ENCODE measurements around the gene ARID5A.

ARID5A gene

GRCh38 chr2:96558061-96558460 is 21.5 kb downstream of the ARID5A start:
- TF ChIP-seq LEF1 (IDR thresholded peaks at IDR 0.05; ENCODE audit: borderline replicate concordance): no peak
- no peak for TF ChIP-seq ELF4 (IDR thresholded peaks at IDR 0.05)
- TF ChIP-seq FOXK2 (IDR thresholded peaks at IDR 0.05): no peak
- no peak for TF ChIP-seq SP1 (IDR thresholded peaks at IDR 0.05)
- no peak for TF ChIP-seq SUZ12 (IDR thresholded peaks at IDR 0.05)
- TF ChIP-seq, protein P1, sequence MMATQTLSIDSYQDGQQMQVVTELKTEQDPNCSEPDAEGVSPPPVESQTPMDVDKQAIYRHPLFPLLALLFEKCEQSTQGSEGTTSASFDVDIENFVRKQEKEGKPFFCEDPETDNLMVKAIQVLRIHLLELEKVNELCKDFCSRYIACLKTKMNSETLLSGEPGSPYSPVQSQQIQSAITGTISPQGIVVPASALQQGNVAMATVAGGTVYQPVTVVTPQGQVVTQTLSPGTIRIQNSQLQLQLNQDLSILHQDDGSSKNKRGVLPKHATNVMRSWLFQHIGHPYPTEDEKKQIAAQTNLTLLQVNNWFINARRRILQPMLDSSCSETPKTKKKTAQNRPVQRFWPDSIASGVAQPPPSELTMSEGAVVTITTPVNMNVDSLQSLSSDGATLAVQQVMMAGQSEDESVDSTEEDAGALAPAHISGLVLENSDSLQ (IDR thresholded peaks at IDR 0.05): no peak
- no peak for TF ChIP-seq ZNF384 (IDR thresholded peaks at IDR 0.05)
- TF ChIP-seq NFRKB (IDR thresholded peaks at IDR 0.05): no peak
- TF ChIP-seq CTBP1 (IDR thresholded peaks at IDR 0.05; ENCODE audit: borderline replicate concordance): no peak
- no peak for TF ChIP-seq HDGF (IDR thresholded peaks at IDR 0.05; ENCODE audit: borderline replicate concordance)
- no peak for TF ChIP-seq L3MBTL2 (conservative IDR thresholded peaks at IDR 0.05)
- no peak for TF ChIP-seq TARDBP (IDR thresholded peaks at IDR 0.05)
- no peak for TF ChIP-seq FOXA1 (IDR thresholded peaks at IDR 0.05)
- TF ChIP-seq ARNT (IDR thresholded peaks at IDR 0.05): no peak
- TF ChIP-seq FOXM1 (IDR thresholded peaks at IDR 0.05; ENCODE audit: borderline replicate concordance): no peak
- no peak for TF ChIP-seq BHLHE40 (IDR thresholded peaks at IDR 0.05; ENCODE audit: borderline replicate concordance)
- ChIA-PET CTCF (interaction anchor here (0.8 to 1.4 kb wide), 2 partner anchors 11 to 49 kb away, joined by 3 read pairs; no protein-coding TSS in a partner anchor), POLR2A (no interaction called here)
- no peak for DNase-seq (ENCODE audit: extremely low spot score)

GRCh38 chr2:96558485-96558884 is 21.9 kb downstream of the ARID5A start:
- POLR2A ChIA-PET: no interaction called here
- no peak for TF ChIP-seq HDGF (IDR thresholded peaks at IDR 0.05; ENCODE audit: borderline replicate concordance)
- no peak for TF ChIP-seq ZNF384 (IDR thresholded peaks at IDR 0.05)
- no peak for TF ChIP-seq BHLHE40 (IDR thresholded peaks at IDR 0.05; ENCODE audit: borderline replicate concordance)
- no peak for TF ChIP-seq SUZ12 (IDR thresholded peaks at IDR 0.05)
- no peak for TF ChIP-seq FOXM1 (IDR thresholded peaks at IDR 0.05; ENCODE audit: borderline replicate concordance)
- no peak for TF ChIP-seq NFRKB (IDR thresholded peaks at IDR 0.05)
- no peak for TF ChIP-seq FOXA1 (IDR thresholded peaks at IDR 0.05)
- TF ChIP-seq, protein P1 (IDR thresholded peaks at IDR 0.05): no peak
- TF ChIP-seq L3MBTL2 (conservative IDR thresholded peaks at IDR 0.05): no peak
- TF ChIP-seq ELF4 (IDR thresholded peaks at IDR 0.05): no peak
- TF ChIP-seq FOXK2 (IDR thresholded peaks at IDR 0.05): no peak
- TF ChIP-seq SP1 (IDR thresholded peaks at IDR 0.05): no peak
- no peak for TF ChIP-seq LEF1 (IDR thresholded peaks at IDR 0.05; ENCODE audit: borderline replicate concordance)
- TF ChIP-seq CTBP1 (IDR thresholded peaks at IDR 0.05; ENCODE audit: borderline replicate concordance): no peak
- TF ChIP-seq TARDBP (IDR thresholded peaks at IDR 0.05): no peak
- CTCF ChIA-PET: interaction anchor here (0.6 kb wide), 1 partner anchor 249 kb away, joined by 3 read pairs; no protein-coding TSS in a partner anchor

GRCh38 chr2:96564026-96564425 is 27.5 kb downstream of the ARID5A start:
- DNase-seq (ENCODE audit: extremely low spot score): no peak
- TF ChIP-seq ZNF384 (IDR thresholded peaks at IDR 0.05): no peak
- TF ChIP-seq L3MBTL2 (conservative IDR thresholded peaks at IDR 0.05): no peak
- TF ChIP-seq SUZ12 (IDR thresholded peaks at IDR 0.05): no peak
- no peak for TF ChIP-seq SP1 (IDR thresholded peaks at IDR 0.05)
- TF ChIP-seq BHLHE40 (IDR thresholded peaks at IDR 0.05; ENCODE audit: borderline replicate concordance): no peak
- TF ChIP-seq CTBP1 (IDR thresholded peaks at IDR 0.05; ENCODE audit: borderline replicate concordance): no peak
- no peak for TF ChIP-seq TARDBP (IDR thresholded peaks at IDR 0.05)
- no peak for TF ChIP-seq HDGF (IDR thresholded peaks at IDR 0.05; ENCODE audit: borderline replicate concordance)
- ChIA-PET CTCF (no interaction called here), POLR2A (no interaction called here)

More at GRCh38 chr2:96558485-96558884, 21.9 kb downstream of the ARID5A start:
- DNase-seq (ENCODE audit: extremely low spot score): no peak

GRCh38 chr2:96564563-96564962 is 28.0 kb downstream of the ARID5A start:
- ChIA-PET CTCF (no interaction called here), POLR2A (no interaction called here)
- DNase-seq (ENCODE audit: extremely low spot score): no peak
- TF ChIP-seq ARNT (IDR thresholded peaks at IDR 0.05) (no peak), FOXK2 (IDR thresholded peaks at IDR 0.05) (no peak), NFRKB (IDR thresholded peaks at IDR 0.05) (no peak), FOXM1 (IDR thresholded peaks at IDR 0.05; ENCODE audit: borderline replicate concordance) (no peak), L3MBTL2 (conservative IDR thresholded peaks at IDR 0.05) (no peak), LEF1 (IDR thresholded peaks at IDR 0.05; ENCODE audit: borderline replicate concordance) (no peak), SP1 (IDR thresholded peaks at IDR 0.05) (no peak)
- TF ChIP-seq, protein P1 (IDR thresholded peaks at IDR 0.05): no peak

GRCh38 chr2:96565111-96565510 is 28.6 kb downstream of the ARID5A start:
- ChIA-PET CTCF (no interaction called here), POLR2A (no interaction called here)
- no peak for DNase-seq (ENCODE audit: extremely low spot score)

More at GRCh38 chr2:96565111-96565510, 28.6 kb downstream of the ARID5A start:
- TF ChIP-seq ARNT (IDR thresholded peaks at IDR 0.05) (no peak), L3MBTL2 (conservative IDR thresholded peaks at IDR 0.05) (no peak), HDGF (IDR thresholded peaks at IDR 0.05; ENCODE audit: borderline replicate concordance) (no peak), CTBP1 (IDR thresholded peaks at IDR 0.05; ENCODE audit: borderline replicate concordance) (no peak), TARDBP (IDR thresholded peaks at IDR 0.05) (no peak), FOXA1 (IDR thresholded peaks at IDR 0.05) (no peak), SUZ12 (IDR thresholded peaks at IDR 0.05) (no peak), ZNF384 (IDR thresholded peaks at IDR 0.05) (no peak), ELF4 (IDR thresholded peaks at IDR 0.05) (no peak), LEF1 (IDR thresholded peaks at IDR 0.05; ENCODE audit: borderline replicate concordance) (no peak), BHLHE40 (IDR thresholded peaks at IDR 0.05; ENCODE audit: borderline replicate concordance) (no peak), SP1 (IDR thresholded peaks at IDR 0.05) (no peak), FOXK2 (IDR thresholded peaks at IDR 0.05) (no peak)
- TF ChIP-seq, protein P1 (IDR thresholded peaks at IDR 0.05): no peak

Measured in HEK293T (cell line).